DND-41 (cell line): ENCODE results near the gene CADM2.

Experiments used
- ATAC-seq: fragments of 200-7000 bp; cut with Tn5 transposase; 3 replicates; pipeline ENCODE4 v1.9.1; 2021; ENCODE audit warnings: low read depth; ENCODE audit not compliant: insufficient read depth
- DNase-seq: peaks from one replicate; pipeline ENCODE4 v3.0.0-alpha.2; 2020
- H2AFZ ChIP-seq: 2 replicates; pipeline ENCODE4 v1.6.0; 2012; ENCODE audit warnings: low read depth, low read length
- H3K27ac ChIP-seq: 2 replicates; pipeline ENCODE4 v1.5.1; 2012; ENCODE audit warnings: low read length, inconsistent platforms
- H3K27me3 ChIP-seq: fragments of 200-600 bp; sonication (generic); 2 replicates; pipeline ENCODE4 v1.6.0; 2012; ENCODE audit warnings: low read length, mild to moderate bottlenecking, inconsistent platforms; ENCODE audit not compliant: insufficient read depth, poor library complexity
- H3K36me3 ChIP-seq: 2 replicates; pipeline ENCODE4 v1.5.1; 2012; ENCODE audit warnings: low read length, inconsistent platforms; ENCODE audit not compliant: insufficient read depth
- H3K4me1 ChIP-seq: 2 replicates; pipeline ENCODE4 v1.5.1; 2012; ENCODE audit warnings: mild to moderate bottlenecking, low read length; ENCODE audit not compliant: insufficient read depth
- H3K4me2 ChIP-seq: 2 replicates; pipeline ENCODE4 v1.6.0; 2012; ENCODE audit warnings: mild to moderate bottlenecking, moderate library complexity, low read length, inconsistent platforms; ENCODE audit not compliant: insufficient read depth
- H3K4me3 ChIP-seq, 2 experiments: fragments of 200-600 bp in 1 of 2; shearing (Covaris generic) in 1 of 2; 2 replicates each; pipeline ENCODE4 v1.5.1; 2012 to 2016; ENCODE audit warnings: inconsistent platforms in 2 of 2, low read length in 2 of 2, mild to moderate bottlenecking in 2 of 2, low read depth in 1 of 2, moderate library complexity in 1 of 2
- H3K79me2 ChIP-seq: 2 replicates; pipeline ENCODE4 v1.6.0; 2012; ENCODE audit warnings: low read length, inconsistent platforms; ENCODE audit not compliant: insufficient read depth
- H3K9ac ChIP-seq: 2 replicates; pipeline ENCODE4 v1.6.0; 2012; ENCODE audit warnings: low read depth, mild to moderate bottlenecking, inconsistent platforms, low read length, moderate library complexity
- H3K9me3 ChIP-seq: 2 replicates; pipeline ENCODE4 v1.5.1; 2012; ENCODE audit warnings: low read length, moderate library complexity, mild to moderate bottlenecking, inconsistent platforms; ENCODE audit not compliant: insufficient read depth, severe bottlenecking
- H4K20me1 ChIP-seq: 2 replicates; pipeline ENCODE4 v1.6.0; 2012; ENCODE audit warnings: low read length; ENCODE audit not compliant: insufficient read depth
- EZH2 ChIP-seq: IDR thresholded peaks from 3 replicates; pipeline ENCODE4 v1.6.1; 2012; ENCODE audit warnings: borderline replicate concordance, low read depth, mild to moderate bottlenecking, moderate library complexity, low read length, inconsistent platforms; ENCODE audit not compliant: severe bottlenecking
- TF ChIP-seq, protein P1 (sequence below): IDR thresholded peaks from 2 replicates; pipeline ENCODE4 v1.5.1; 2012; ENCODE audit warnings: borderline replicate concordance, low read length, moderate library complexity, mild to moderate bottlenecking; ENCODE audit not compliant: poor library complexity, severe bottlenecking; ENCODE audit errors: extremely low read depth

CADM2 gene

DNA sequence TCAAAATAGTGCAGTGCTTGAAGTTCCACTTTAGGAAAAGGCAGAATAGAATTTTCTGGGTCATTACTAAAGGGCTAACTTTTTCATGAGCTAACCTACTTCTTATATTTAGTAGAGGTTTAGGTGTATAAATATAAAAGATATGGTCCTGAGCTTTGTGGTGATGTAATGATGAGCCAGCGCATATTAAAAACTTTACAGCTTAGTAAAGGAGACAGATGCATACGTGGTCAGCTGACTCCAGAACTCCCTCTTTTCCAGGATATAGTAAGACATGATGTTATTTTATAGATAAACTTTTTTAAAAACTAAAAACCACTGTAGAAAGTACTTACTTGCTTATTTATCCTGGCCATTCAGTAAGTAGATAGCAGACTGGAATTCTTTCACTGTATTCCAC, 895.0 kb downstream of the CADM2 start:
- Histone ChIP-seq H3K27ac (no peak overlapping the region), H3K4me2 (no peak overlapping the region), H3K79me2 (no peaks in the 10 kb centered on the region), H3K36me3 (no peaks in the 10 kb centered on the region), H3K4me3 (no peak overlapping the region), H3K4me1 (no peaks in the 10 kb centered on the region), H2AFZ (no peak overlapping the region), H3K27me3 (no peaks in the 10 kb centered on the region), H4K20me1 (no peaks in the 10 kb centered on the region), H3K9me3 (no peaks in the 10 kb centered on the region), H3K9ac (no peak overlapping the region)
- DNase-seq (no peak), ATAC-seq (no peak)
- no peak for TF ChIP-seq EZH2
- TF ChIP-seq, protein P1, sequence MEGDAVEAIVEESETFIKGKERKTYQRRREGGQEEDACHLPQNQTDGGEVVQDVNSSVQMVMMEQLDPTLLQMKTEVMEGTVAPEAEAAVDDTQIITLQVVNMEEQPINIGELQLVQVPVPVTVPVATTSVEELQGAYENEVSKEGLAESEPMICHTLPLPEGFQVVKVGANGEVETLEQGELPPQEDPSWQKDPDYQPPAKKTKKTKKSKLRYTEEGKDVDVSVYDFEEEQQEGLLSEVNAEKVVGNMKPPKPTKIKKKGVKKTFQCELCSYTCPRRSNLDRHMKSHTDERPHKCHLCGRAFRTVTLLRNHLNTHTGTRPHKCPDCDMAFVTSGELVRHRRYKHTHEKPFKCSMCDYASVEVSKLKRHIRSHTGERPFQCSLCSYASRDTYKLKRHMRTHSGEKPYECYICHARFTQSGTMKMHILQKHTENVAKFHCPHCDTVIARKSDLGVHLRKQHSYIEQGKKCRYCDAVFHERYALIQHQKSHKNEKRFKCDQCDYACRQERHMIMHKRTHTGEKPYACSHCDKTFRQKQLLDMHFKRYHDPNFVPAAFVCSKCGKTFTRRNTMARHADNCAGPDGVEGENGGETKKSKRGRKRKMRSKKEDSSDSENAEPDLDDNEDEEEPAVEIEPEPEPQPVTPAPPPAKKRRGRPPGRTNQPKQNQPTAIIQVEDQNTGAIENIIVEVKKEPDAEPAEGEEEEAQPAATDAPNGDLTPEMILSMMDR: no peak

DNA sequence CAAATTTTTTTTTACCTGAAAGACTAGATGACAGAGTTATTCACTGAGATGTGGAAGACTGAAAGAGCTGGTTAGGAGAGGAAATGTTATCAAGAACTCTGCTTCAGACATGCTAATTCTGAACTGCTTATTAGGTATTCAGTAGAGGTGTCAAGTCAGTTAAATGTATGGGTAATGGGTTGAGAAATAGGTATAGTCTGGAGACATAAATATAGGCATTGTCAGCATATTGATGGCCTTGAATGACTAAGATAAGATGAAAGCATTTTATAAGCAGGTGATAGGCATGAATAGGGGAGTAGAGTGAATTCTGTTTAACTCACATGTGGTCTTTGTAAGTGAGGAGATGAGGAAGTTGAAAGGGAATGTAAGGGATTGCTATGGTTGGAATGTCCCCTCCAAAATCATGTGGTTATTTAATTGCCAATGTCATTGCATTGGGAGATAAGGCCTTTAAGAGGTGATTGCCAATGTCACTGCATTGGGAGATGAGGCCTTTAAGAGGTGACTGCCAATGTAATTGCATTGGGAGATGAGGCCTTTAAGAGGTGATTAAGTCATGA, 904.2 kb downstream of the CADM2 start:
- H3K4me3 ChIP-seq: no peak overlapping the region
- H3K27ac ChIP-seq: no peak overlapping the region
- no peaks in the 10 kb centered on the region for H3K4me1 ChIP-seq
- H4K20me1 ChIP-seq: no peaks in the 10 kb centered on the region
- TF ChIP-seq, protein P1: no peak
- H3K9ac ChIP-seq: no peak overlapping the region
- no peak overlapping the region for H3K4me2 ChIP-seq
- no peaks in the 10 kb centered on the region for H3K9me3 ChIP-seq
- H3K27me3 ChIP-seq: no peaks in the 10 kb centered on the region
- ATAC-seq (no peak), DNase-seq (no peak)
- H2AFZ ChIP-seq: no peak overlapping the region
- H3K36me3 ChIP-seq: no peaks in the 10 kb centered on the region
- no peaks in the 10 kb centered on the region for H3K79me2 ChIP-seq

DNA sequence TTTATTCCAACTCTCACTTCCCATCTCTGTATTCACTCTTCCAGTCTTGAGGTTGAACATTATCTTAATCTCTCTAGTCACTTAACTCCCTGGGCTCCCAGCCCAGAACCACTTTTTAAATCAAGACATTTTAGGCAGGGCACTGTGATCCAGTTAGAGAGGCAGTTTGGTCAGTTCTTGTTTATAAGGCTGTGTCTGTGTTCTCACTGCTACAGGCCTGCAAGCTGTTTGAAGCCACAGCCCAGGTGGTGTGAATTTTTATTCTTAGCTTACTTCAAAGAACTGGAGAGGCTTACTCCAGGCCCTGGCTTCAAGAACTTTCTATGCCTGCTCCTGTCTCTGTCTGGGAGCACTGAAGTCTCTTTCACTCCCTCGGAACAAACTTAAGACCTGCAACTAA, 906.1 kb downstream of the CADM2 start:
- ATAC-seq: no peak

More for the DNA sequence above, 906.1 kb downstream of the CADM2 start:
- no peak overlapping the region for H3K27ac ChIP-seq
- H3K4me3 ChIP-seq: no peak overlapping the region
- H2AFZ ChIP-seq: no peak overlapping the region
- H3K4me1 ChIP-seq: no peaks in the 10 kb centered on the region
- H3K9ac ChIP-seq: no peak overlapping the region
- H4K20me1 ChIP-seq: no peaks in the 10 kb centered on the region
- no peak for TF ChIP-seq EZH2
- TF ChIP-seq, protein P1: no peak
- H3K9me3 ChIP-seq: no peaks in the 10 kb centered on the region
- no peaks in the 10 kb centered on the region for H3K79me2 ChIP-seq
- DNase-seq: no peak
- H3K27me3 ChIP-seq: no peaks in the 10 kb centered on the region
- no peaks in the 10 kb centered on the region for H3K36me3 ChIP-seq
- H3K4me2 ChIP-seq: no peak overlapping the region
